Measurements from ENCODE around the gene RHBDF2.
A peak's percentile ranks its signal among the peaks of the same experiment; 100 is the strongest.
"Not testable (repeated sequence)": the region's sequence is repeated elsewhere in the genome, so short reads cannot be mapped to it uniquely, and the experiment has no call there.

The RHBDF2 gene

GRCh38 chr17:76527430-76528111, 26.3 kb upstream of the RHBDF2 start:
- TF ChIP-seq CTCF (conservative IDR thresholded peaks at IDR 0.05): no peak
- H3K27ac ChIP-seq: no peak overlapping the region

GRCh38 chr17:76527016-76527415, 25.8 kb upstream of the RHBDF2 start:
- not testable (repeated sequence) for H3K27ac ChIP-seq

- peak overlapping the region; percentile 56; the same call in 1 of the 2 replicates for H3K27ac ChIP-seq
These were observed 24.2 kb upstream of the RHBDF2 start for GRCh38 chr17:76525513-76525833.

- H3K27ac ChIP-seq: peak overlapping the region; percentile 56
These were observed 23.6 kb upstream of the RHBDF2 start for GRCh38 chr17:76524598-76525512.

GRCh38 chr17:76523084-76524037, 22.1 kb upstream of the RHBDF2 start:
- no peak overlapping the region for H3K27ac ChIP-seq
- peak; percentile 100 for TF ChIP-seq CTCF (conservative IDR thresholded peaks at IDR 0.05)

More at GRCh38 chr17:76524598-76525512, 23.6 kb upstream of the RHBDF2 start:
- TF ChIP-seq CTCF (conservative IDR thresholded peaks at IDR 0.05): no peak

GRCh38 chr17:76521683-76522082, 20.5 kb upstream of the RHBDF2 start:
- not testable (repeated sequence) for H3K27ac ChIP-seq

- no peak for TF ChIP-seq CTCF (conservative IDR thresholded peaks at IDR 0.05)
These were observed 20.0 kb upstream of the RHBDF2 start for GRCh38 chr17:76521262-76521661.

GRCh38 chr17:76519048-76519966, 18.1 kb upstream of the RHBDF2 start:
- no peak overlapping the region for H3K27ac ChIP-seq

More at GRCh38 chr17:76521262-76521661, 20.0 kb upstream of the RHBDF2 start:
- no peak overlapping the region for H3K27ac ChIP-seq

More at GRCh38 chr17:76519048-76519966, 18.1 kb upstream of the RHBDF2 start:
- TF ChIP-seq CTCF (conservative IDR thresholded peaks at IDR 0.05): no peak
